Mucosa of descending colon (tissue), 3 donors: Measurements from ENCODE around the gene SLC10A3. TPM values are rescaled to one million over a fixed set of nuclear protein-coding genes. Genes with fewer than 3 reads are reported as not detected.

Experiments used
- ATAC-seq: fragments of 200-7000 bp; cut with Tn5 transposase; one replicate; pipeline ENCODE4 v1.9.1; 2020; ENCODE audit warnings: mild to moderate bottlenecking, moderate library complexity
- DNase-seq, 3 donors: peaks; one replicate each; pipeline ENCODE4 v3.0.0-alpha.2; 2020
- H3K36me3 ChIP-seq: fragments of 200-600 bp; one replicate; pipeline ENCODE4 v1.8.0; 2021; ENCODE audit warnings: low read depth, mild to moderate bottlenecking
- H3K4me1 ChIP-seq: fragments of 200-600 bp; one replicate; pipeline ENCODE4 v1.8.0; 2021; ENCODE audit warnings: low read depth, mild to moderate bottlenecking
- H3K4me3 ChIP-seq: fragments of 200-600 bp; one replicate; pipeline ENCODE4 v1.8.0; 2021; ENCODE audit warnings: mild to moderate bottlenecking
- H3K9me3 ChIP-seq: fragments of 200-600 bp; one replicate; pipeline ENCODE4 v1.8.0; 2021; ENCODE audit warnings: mild to moderate bottlenecking
- CTCF ChIP-seq: fragments of 200-600 bp; IDR thresholded peaks from one replicate; pipeline ENCODE4 v1.8.0; 2022; ENCODE audit warnings: antibody characterized with exemption, mild to moderate bottlenecking
- intact Hi-C, 2 donors: fragments of 100-400 bp; cut with DNase I in 1 of 2; cut with micrococcal nuclease in 1 of 2; formaldehyde crosslinking; loops; one replicate each; pipeline versions ENCODE4 v1.11.0 to v1.11.1; 2022; cut with DNase I, micrococcal nuclease
- total RNA-seq, 3 donors: library from RNA; stranded (reverse); fragmentation: NEBNext Ultra II Directional in 2 of 3; extraction: Animal tissue kit (Norgen Biotek cat#: 25700) in 2 of 3; gene quantifications; one replicate each; pipeline versions ENCODE4 v1.2.1 to v1.2.4, GENCODE V29; 2021 to 2023
- donor health status: DM: no; HTN: no; CAD: no; lungs with moderate emphysema.
- donor health status: DM: no; HTN: no; CAD: no.
- donor health status: DM: no; HTN: yes; CAD: no.

Gene SLC10A3
- total RNA-seq, 3 donors from 2014 or later, result 26.2 to 30.6 (median 28.0) TPM

GRCh38 chrX:154449618-154450017, 40.8 kb downstream of the SLC10A3 start:
- H3K36me3 ChIP-seq, result no peaks in the 10 kb centered on the region
- H3K4me1 ChIP-seq, result peaks cover 6% of the 10 kb centered on the region
- no peak for TF ChIP-seq CTCF
- intact Hi-C loops, result no loop called here
- no peaks in the 10 kb centered on the region for H3K9me3 ChIP-seq
- ATAC-seq (no peak), DNase-seq (no peak)
- H3K4me3 ChIP-seq, result no peak overlapping the region

GRCh38 chrX:154448484-154448883, 41.9 kb downstream of the SLC10A3 start:
- no peaks in the 10 kb centered on the region for H3K36me3 ChIP-seq
- H3K4me1 ChIP-seq, result peaks cover 6% of the 10 kb centered on the region
- H3K4me3 ChIP-seq, result no peak overlapping the region
- intact Hi-C loops, result no loop called here
- ATAC-seq (no peak), DNase-seq (no peak)
- TF ChIP-seq CTCF, result no peak
- no peaks in the 10 kb centered on the region for H3K9me3 ChIP-seq

GRCh38 chrX:154446430-154446829, 44.0 kb downstream of the SLC10A3 start:
- Histone ChIP-seq H3K36me3 (no peaks in the 10 kb centered on the region), H3K4me3 (no peak overlapping the region), H3K4me1 (peaks cover 6% of the 10 kb centered on the region), H3K9me3 (no peaks in the 10 kb centered on the region)
- intact Hi-C loops, result no loop called here
- ATAC-seq (no peak), DNase-seq (no peak)
- no peak for TF ChIP-seq CTCF

DNA sequence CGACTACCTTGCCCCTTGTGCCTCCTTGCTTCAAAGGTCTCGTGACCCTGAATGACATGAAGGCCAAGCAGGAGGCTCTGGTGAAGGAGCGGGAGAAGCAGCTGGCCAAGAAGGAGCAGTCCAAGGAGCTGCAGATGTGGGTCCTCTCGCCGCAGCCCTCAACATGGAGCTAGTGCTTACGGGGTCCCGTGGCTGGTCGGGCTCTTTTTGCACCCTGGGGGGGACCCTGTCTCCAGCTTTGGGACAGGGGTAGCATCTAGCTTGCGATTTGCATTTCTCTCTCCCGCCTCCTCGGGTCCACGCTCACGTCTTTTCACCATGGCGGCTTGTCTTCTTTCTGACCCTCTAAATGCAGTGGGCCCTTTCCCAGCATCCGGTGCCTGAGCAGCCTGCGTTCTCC, 44.7 kb downstream of the SLC10A3 start:
- Histone ChIP-seq H3K4me1 (peaks cover 6% of the 10 kb centered on the region), H3K36me3 (no peaks in the 10 kb centered on the region), H3K9me3 (no peaks in the 10 kb centered on the region), H3K4me3 (no peak overlapping the region)
- no peak for TF ChIP-seq CTCF
- intact Hi-C loops, result no loop called here
- ATAC-seq (no peak), DNase-seq (no peak)

DNA sequence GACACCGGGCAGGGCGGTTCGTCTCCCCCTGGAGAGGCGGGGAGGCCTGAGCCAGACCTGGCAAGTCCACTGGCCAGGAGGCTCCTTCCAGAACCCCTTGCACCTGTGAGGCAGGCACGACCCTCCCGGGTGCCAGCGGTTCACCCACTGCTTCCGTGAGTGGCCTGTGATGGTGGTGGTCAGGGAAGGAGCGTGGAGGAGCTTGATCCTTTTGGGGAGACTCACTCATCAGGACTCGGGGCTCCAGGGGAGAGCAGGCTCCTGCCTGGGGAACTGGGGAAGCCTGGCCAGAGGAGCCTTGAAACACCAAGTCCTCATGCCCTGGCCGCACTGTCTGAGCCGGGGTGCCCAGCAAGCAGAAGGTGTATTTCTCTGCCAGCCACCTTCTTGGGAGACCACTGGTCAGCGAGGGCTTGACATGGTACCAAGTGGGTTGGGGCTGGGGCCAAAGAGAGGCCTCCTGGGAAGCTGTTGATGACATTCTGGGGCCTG, 45.6 kb downstream of the SLC10A3 start:
- H3K9me3 ChIP-seq, result no peaks in the 10 kb centered on the region
- no peak for DNase-seq
- intact Hi-C loops, result no loop called here
- peak; percentile 19 for ATAC-seq
- peak overlapping the region; percentile 24 for H3K4me3 ChIP-seq
- no peaks in the 10 kb centered on the region for H3K36me3 ChIP-seq
- peaks cover 6% of the 10 kb centered on the region for H3K4me1 ChIP-seq
- no peak for TF ChIP-seq CTCF
